Measurements from ENCODE around the gene NPHS1.
"Not testable (repeated sequence)": the region's sequence is repeated elsewhere in the genome, so short reads cannot be mapped to it uniquely, and the experiment has no call there.

NPHS1 gene

DNA sequence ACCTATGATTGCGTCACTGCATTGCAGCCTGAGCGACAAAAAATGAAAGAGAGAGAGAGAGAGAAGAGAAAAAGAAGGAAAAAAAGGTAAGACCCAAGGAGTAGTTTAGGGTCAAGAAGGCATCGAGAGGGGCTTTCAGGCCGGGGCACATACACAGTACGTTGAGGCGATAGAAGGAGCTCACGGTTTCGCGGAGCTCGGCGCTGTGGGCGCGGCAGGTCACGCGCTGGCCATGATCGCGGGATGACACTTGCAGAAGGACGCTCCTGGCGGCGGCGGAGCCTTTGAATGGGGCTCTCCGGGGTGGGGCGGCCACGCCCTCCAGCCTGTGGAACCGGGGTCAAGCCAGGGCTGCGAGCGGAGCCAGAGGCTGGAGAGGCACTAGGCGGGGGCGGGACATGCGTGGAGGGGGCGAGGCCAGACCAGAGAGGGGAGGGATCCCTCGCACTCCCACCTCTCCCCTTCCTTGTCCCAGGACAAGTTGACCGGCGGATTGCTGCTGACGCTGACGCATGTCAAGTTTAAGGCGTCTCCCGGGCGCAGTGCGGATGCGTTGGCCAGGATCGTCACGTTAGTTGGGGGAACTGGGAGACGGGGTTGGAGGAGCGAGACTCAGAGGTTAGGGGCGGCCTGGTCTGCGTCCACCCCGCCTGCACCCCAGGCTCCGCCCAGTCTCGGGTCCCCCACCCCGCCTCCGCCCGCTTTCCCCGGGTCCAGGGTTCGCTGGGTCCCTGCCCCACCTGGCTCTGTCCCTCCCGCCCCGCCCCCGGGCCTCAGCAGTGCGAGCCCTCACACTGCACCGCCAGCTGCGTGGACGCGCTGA, 6.9 kb downstream of the NPHS1 start:
- H3K4me3 ChIP-seq (ENCODE audit: low read depth, low read length): peak overlapping the region; percentile 65

DNA sequence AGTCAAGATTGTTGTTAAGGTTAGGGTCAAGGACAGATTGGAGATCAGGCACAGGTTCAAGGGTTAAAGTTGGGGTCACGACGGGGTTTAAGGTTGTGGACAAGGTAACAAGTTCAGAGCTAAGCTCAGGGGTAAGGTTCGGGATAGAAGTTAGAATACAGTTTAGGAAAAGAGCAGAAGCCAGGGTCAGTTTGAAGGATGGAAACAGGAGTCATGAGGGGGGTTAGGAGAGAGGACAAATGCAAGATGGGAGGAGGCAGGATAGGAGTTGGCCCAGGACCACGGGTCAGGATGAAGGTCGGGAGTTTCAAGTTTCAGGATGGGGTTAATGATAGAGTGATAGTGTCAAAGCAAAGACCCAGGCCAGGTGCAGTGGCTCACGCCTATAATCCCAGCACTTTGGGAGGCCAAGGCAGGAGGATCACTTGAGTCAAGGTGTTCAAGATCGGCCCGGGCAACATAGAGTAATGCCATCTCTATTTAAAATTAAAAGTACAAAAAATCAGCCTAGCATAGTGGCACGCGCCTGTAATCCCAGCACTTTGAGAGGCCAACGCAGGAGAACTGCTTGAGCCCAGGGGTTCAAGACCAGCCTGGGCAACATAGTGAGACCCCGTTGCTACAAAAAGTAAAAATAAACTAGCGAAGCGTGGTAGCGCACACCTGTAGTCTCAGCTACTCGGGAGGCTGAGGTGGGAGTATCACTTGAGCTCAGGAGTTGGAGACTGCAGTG, 7.7 kb downstream of the NPHS1 start:
- Histone ChIP-seq H3K4me1 (ENCODE audit: control insufficient read depth, insufficient read depth, low read length) (no peaks in the 10 kb centered on the region), H3K4me3 (ENCODE audit: low read depth, low read length) (peak overlapping the region; percentile 65), H3K36me3 (ENCODE audit: control insufficient read depth, insufficient read depth, low read length) (no peaks in the 10 kb centered on the region), H3K9ac (ENCODE audit: low read depth, low read length) (no peak overlapping the region), H3K9me3 (ENCODE audit: control insufficient read depth, insufficient read depth, low read length) (no peaks in the 10 kb centered on the region), H3K27me3 (ENCODE audit: control insufficient read depth, insufficient read depth, low read length) (peaks cover 52% of the 10 kb centered on the region)

More for the DNA sequence above, 6.9 kb downstream of the NPHS1 start:
- Histone ChIP-seq H3K27me3 (ENCODE audit: control insufficient read depth, insufficient read depth, low read length) (peaks cover 56% of the 10 kb centered on the region), H3K9ac (ENCODE audit: low read depth, low read length) (no peak overlapping the region), H3K9me3 (ENCODE audit: control insufficient read depth, insufficient read depth, low read length) (no peaks in the 10 kb centered on the region), H3K4me1 (ENCODE audit: control insufficient read depth, insufficient read depth, low read length) (no peaks in the 10 kb centered on the region), H3K36me3 (ENCODE audit: control insufficient read depth, insufficient read depth, low read length) (no peaks in the 10 kb centered on the region)

DNA sequence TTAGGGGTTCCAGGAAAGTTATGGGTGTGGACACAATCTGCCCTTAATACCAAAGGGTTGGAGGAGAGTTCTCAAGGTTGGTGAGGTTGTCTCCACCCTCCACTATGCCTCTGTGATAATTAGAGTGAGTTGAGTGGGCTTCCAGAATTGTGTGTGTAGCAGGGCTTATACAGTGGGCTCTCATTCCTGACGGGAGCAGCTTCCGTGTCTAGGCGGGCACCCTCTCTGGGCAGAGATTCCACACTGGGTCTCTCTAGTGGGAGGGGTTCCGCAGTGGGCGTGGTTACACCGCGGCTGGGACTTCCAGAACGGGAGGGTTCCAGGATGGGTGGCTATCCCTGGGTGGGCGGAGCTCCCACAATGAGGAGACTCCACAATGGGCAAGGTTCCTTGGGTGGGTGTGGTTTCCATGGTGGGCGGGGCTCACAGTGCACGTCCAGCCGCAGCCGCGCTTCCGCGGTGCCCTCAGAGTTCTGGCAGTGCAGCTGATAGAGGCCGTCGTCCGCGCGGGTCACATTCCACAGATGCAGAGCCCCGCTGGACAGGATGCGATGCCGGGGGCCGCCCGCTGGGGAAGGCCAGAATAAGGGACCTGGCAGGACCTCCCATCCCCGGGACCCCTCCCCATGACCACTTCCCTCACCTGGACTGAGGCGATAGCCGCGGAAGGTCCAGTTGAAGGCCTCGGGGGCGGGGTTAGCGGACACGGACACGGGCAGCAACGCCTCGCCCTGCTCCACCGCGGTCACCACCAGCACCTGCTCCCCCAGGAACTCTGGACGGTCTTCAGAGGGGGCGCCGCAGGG, 8.4 kb downstream of the NPHS1 start:
- Histone ChIP-seq H3K4me1 (ENCODE audit: control insufficient read depth, insufficient read depth, low read length) (no peaks in the 10 kb centered on the region), H3K9ac (ENCODE audit: low read depth, low read length) (no peak overlapping the region), H3K36me3 (ENCODE audit: control insufficient read depth, insufficient read depth, low read length) (no peaks in the 10 kb centered on the region), H3K27me3 (ENCODE audit: control insufficient read depth, insufficient read depth, low read length) (peaks cover 52% of the 10 kb centered on the region), H3K9me3 (ENCODE audit: control insufficient read depth, insufficient read depth, low read length) (no peaks in the 10 kb centered on the region), H3K4me3 (ENCODE audit: low read depth, low read length) (peak overlapping the region; percentile 18)

DNA sequence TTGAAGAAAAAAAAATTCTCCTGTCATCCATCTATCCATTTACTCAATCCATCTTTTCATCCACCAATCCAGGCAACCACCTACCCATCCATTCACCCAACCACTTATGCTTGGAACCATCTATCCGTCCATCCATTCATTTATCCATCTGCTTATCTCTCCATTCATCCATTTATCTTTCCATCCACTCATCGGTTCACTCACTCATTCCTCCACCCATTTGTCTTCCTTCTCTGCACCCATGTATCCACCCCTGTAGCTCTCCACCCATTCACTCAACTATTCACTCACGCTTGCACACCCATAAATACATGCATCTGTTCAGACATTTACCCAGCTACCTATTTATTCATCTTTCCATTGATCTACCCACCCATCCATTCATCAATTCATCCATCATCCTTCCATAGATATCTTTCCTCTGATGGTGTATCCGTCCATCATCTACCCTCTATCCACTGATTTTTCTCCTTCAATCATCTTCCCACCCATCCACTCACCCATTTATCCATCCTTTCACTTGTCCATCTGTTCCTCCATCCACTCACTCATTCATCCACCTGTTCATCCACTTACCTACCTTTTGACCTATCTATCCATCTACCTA, 9.5 kb downstream of the NPHS1 start:
- Histone ChIP-seq H3K4me3 (ENCODE audit: low read depth, low read length) (no peak overlapping the region), H3K9ac (ENCODE audit: low read depth, low read length) (no peak overlapping the region), H3K27me3 (ENCODE audit: control insufficient read depth, insufficient read depth, low read length) (peaks cover 49% of the 10 kb centered on the region), H3K4me1 (ENCODE audit: control insufficient read depth, insufficient read depth, low read length) (no peaks in the 10 kb centered on the region), H3K9me3 (ENCODE audit: control insufficient read depth, insufficient read depth, low read length) (no peaks in the 10 kb centered on the region), H3K36me3 (ENCODE audit: control insufficient read depth, insufficient read depth, low read length) (no peaks in the 10 kb centered on the region)

DNA sequence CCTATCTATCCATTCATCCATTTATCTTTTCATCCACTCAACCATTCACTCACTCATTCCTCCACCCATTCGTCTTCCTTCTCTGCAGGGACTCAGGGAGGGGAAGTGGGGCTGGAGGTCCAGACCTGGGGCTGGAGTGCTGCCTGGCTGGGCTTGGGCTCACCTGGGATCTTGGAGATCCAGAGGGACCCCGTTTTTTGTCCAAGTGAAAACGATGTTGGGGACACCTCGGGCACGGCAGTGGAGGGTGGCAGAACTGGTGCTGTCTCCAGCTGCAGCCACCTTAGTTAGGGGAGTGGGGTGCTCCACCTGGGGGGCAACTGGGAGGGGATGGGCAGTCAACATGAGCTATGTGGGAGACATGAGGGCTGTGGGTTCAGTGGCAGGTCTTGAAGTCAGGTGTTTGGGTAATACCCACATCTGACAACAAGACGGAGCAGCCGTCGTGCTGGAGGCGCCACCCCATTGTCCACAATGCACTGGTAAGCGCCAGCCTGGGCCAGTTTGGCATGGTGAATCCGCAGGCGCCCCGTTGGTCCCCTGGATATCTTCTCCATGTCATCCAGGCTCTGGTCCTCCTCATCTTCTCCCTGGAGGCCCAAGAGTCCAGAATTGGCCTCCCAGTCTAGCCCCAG, 10.2 kb downstream of the NPHS1 start:
- Histone ChIP-seq H3K9ac (ENCODE audit: low read depth, low read length) (no peak overlapping the region), H3K4me1 (ENCODE audit: control insufficient read depth, insufficient read depth, low read length) (no peaks in the 10 kb centered on the region), H3K4me3 (ENCODE audit: low read depth, low read length) (no peak overlapping the region), H3K27me3 (ENCODE audit: control insufficient read depth, insufficient read depth, low read length) (peaks cover 49% of the 10 kb centered on the region), H3K36me3 (ENCODE audit: control insufficient read depth, insufficient read depth, low read length) (no peaks in the 10 kb centered on the region), H3K9me3 (ENCODE audit: control insufficient read depth, insufficient read depth, low read length) (no peaks in the 10 kb centered on the region)

DNA sequence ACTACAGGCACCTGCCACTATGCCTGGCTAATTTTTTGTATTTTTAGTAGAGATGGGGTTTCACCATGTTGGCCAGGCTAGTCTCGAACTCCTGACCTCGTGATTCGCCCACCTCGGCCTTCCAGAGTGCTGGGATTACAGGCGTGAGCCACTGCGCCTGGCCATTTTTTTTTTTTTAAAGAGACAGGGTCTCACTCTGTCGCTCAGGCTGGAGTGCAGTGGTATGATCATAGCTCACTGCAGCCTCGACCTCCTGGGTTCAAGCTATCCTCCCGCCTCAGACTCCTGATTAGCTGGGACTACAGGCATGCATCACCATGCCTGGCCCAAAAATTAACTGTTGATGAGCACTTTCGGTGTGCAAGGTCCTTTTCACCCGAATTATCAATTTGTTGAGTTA, 16.2 kb downstream of the NPHS1 start:
- H3K4me1 ChIP-seq (ENCODE audit: control insufficient read depth, insufficient read depth, low read length); H3K36me3 ChIP-seq (ENCODE audit: control insufficient read depth, insufficient read depth, low read length); H3K4me3 ChIP-seq (ENCODE audit: low read depth, low read length); H3K9ac ChIP-seq (ENCODE audit: low read depth, low read length); H3K9me3 ChIP-seq (ENCODE audit: control insufficient read depth, insufficient read depth, low read length); H3K27me3 ChIP-seq (ENCODE audit: control insufficient read depth, insufficient read depth, low read length): not testable (repeated sequence)

DNA sequence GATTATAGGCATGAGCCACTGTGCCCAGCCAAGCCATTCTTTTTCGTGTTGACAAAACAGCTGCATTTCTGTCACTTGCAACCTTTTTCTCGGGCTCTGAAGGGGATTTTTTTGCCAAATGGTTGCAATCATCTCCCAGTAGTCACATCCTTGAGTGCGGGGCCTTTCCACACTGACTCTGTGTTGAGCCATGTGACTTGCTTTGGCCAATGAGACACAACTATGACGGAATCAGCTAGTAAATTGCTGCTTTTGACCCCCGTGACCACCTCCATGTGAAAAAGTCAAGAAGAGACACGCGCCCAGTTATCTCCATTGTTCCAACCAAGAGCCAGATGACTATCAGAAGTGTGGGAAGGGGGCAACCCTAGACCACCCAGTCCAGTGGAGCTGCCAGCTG, 18.3 kb downstream of the NPHS1 start:
- Histone ChIP-seq H3K9me3 (ENCODE audit: control insufficient read depth, insufficient read depth, low read length) (no peaks in the 10 kb centered on the region), H3K4me1 (ENCODE audit: control insufficient read depth, insufficient read depth, low read length) (no peaks in the 10 kb centered on the region), H3K27me3 (ENCODE audit: control insufficient read depth, insufficient read depth, low read length) (peaks cover 12% of the 10 kb centered on the region), H3K4me3 (ENCODE audit: low read depth, low read length) (no peak overlapping the region), H3K36me3 (ENCODE audit: control insufficient read depth, insufficient read depth, low read length) (no peaks in the 10 kb centered on the region), H3K9ac (ENCODE audit: low read depth, low read length) (no peak overlapping the region)

DNA sequence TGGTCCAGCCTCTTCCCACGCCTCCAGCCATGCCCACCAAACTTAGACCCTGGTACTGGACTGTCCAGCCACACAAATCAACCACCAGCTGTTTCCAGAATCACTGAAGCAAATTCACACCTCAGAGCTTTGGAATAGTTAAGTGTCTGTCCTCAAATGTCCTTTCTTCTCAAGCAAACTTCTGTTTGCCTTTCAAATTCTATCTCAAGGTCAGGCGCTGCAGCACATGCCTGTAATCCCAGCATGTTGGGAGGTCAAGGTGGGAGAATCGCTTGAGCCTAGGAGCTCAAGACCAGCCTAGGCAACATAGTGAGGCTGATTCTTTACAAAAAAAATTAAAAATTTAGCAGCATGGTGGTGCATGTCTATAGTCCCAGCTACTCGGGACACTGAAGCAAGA, 20.2 kb downstream of the NPHS1 start:
- no peaks in the 10 kb centered on the region for H3K4me1 ChIP-seq (ENCODE audit: control insufficient read depth, insufficient read depth, low read length)

DNA sequence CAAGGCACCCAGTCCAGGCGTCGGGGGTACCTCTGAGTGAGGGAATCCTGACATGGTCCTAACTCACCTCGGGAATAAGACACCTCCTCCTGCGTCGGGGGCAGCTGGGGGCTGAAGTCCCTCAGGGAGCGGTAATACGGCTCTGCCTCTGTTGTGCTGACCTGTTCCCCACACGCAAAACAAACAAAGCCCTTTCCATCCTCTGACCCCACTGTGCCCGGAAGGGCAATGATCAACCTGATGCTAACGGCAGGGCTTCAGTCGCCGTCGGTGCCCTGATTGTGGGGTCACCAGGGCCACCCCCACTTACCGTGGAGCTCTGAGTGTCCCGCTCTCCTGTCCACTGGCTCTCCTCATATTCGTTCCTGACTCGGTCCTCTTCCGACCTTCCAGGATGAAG, 21.3 kb downstream of the NPHS1 start:
- H3K27me3 ChIP-seq (ENCODE audit: control insufficient read depth, insufficient read depth, low read length): peaks cover 12% of the 10 kb centered on the region
- no peak overlapping the region for H3K9ac ChIP-seq (ENCODE audit: low read depth, low read length)
- H3K9me3 ChIP-seq (ENCODE audit: control insufficient read depth, insufficient read depth, low read length): no peaks in the 10 kb centered on the region
- no peaks in the 10 kb centered on the region for H3K4me1 ChIP-seq (ENCODE audit: control insufficient read depth, insufficient read depth, low read length)
- H3K4me3 ChIP-seq (ENCODE audit: low read depth, low read length): no peak overlapping the region
- H3K36me3 ChIP-seq (ENCODE audit: control insufficient read depth, insufficient read depth, low read length): no peaks in the 10 kb centered on the region

More for the DNA sequence above, 20.2 kb downstream of the NPHS1 start:
- no peak overlapping the region for H3K4me3 ChIP-seq (ENCODE audit: low read depth, low read length)
- H3K27me3 ChIP-seq (ENCODE audit: control insufficient read depth, insufficient read depth, low read length): peaks cover 12% of the 10 kb centered on the region
- H3K9ac ChIP-seq (ENCODE audit: low read depth, low read length): no peak overlapping the region
- H3K9me3 ChIP-seq (ENCODE audit: control insufficient read depth, insufficient read depth, low read length): no peaks in the 10 kb centered on the region
- no peaks in the 10 kb centered on the region for H3K36me3 ChIP-seq (ENCODE audit: control insufficient read depth, insufficient read depth, low read length)

DNA sequence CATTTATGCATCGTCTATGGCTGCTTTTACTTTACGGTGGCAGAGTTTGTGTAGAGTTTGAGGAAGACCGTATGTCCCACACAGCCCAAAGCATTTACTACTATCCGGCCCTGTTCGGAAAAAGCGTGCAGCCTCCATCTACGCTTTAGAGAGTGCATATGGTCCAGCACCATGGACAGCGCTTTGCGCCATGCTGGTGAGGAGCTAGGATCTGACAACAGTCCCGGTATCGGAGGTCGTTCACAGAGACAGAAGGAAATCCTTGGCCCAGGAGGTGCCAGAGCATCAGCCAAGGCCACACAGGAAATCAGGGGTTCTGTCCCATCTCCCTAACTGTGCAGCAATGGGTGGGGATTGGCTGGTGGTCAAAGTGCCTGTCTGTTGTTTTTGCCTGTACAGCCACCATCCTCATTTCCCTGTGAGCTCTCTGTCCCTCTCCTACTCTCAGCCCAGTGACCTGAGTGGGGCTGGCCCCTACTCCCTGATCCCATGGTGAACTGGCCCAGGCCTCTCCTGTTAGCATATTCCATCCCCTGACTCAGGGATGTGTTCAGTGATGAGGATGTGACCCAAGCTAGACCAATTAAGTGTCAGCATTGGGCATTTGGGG, 23.5 kb downstream of the NPHS1 start:
- Histone ChIP-seq H3K27me3 (ENCODE audit: control insufficient read depth, insufficient read depth, low read length) (peaks cover 10% of the 10 kb centered on the region), H3K9me3 (ENCODE audit: control insufficient read depth, insufficient read depth, low read length) (no peaks in the 10 kb centered on the region), H3K4me1 (ENCODE audit: control insufficient read depth, insufficient read depth, low read length) (no peaks in the 10 kb centered on the region), H3K4me3 (ENCODE audit: low read depth, low read length) (no peak overlapping the region), H3K36me3 (ENCODE audit: control insufficient read depth, insufficient read depth, low read length) (no peaks in the 10 kb centered on the region), H3K9ac (ENCODE audit: low read depth, low read length) (no peak overlapping the region)

DNA sequence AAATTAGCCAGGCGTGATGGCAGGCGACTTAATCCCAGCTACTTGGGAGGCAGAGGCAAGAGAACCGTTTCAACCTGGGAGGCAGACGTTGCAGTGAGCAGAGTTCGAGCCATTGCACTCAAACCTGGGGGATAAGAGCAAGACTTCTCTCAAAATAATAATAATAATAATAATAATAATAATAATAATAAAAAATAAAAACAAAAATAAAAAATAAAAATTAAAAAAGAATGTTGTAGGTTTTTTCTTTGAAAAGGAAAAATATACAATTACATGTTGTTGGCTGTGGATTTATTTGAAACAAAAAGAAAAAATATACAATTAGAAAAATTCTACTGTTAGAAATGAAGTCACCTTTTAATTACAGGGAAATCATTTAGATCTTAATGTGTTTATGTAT, 28.2 kb downstream of the NPHS1 start:
- Histone ChIP-seq H3K27me3 (ENCODE audit: control insufficient read depth, insufficient read depth, low read length) (no peaks in the 10 kb centered on the region), H3K9ac (ENCODE audit: low read depth, low read length) (no peak overlapping the region), H3K36me3 (ENCODE audit: control insufficient read depth, insufficient read depth, low read length) (no peaks in the 10 kb centered on the region), H3K4me3 (ENCODE audit: low read depth, low read length) (no peak overlapping the region), H3K4me1 (ENCODE audit: control insufficient read depth, insufficient read depth, low read length) (peaks cover 2% of the 10 kb centered on the region), H3K9me3 (ENCODE audit: control insufficient read depth, insufficient read depth, low read length) (no peaks in the 10 kb centered on the region)

All from iPS-15b (cell line).